ENCODE measurements around the gene ASGR2. TPM values are rescaled to one million over a fixed set of nuclear protein-coding genes. Genes with fewer than 3 reads are reported as not detected.

ASGR2 gene
- total RNA-seq, 1 donor from 2014 or later, result not detected

GRCh38 chr17:7083592-7083991 is 31.0 kb downstream of the ASGR2 start:
- H3K27me3 ChIP-seq (ENCODE audit: control insufficient read depth in 3 of 3, insufficient read depth in 3 of 3, low read length in 3 of 3), result peaks cover 0 to 7% (median 3%) of the 10 kb centered on the region in 3 donors
- H3K27ac ChIP-seq (ENCODE audit: low read depth, low read length), result no peak overlapping the region

GRCh38 chr17:7081341-7082062 is 33.1 kb downstream of the ASGR2 start:
- Histone ChIP-seq H3K27me3 (ENCODE audit: control insufficient read depth in 3 of 3, insufficient read depth in 3 of 3, low read length in 3 of 3) (peaks cover 0 to 4% (median 3%) of the 10 kb centered on the region in 3 donors), H3K36me3 (ENCODE audit: control insufficient read depth in 3 of 3, insufficient read depth in 3 of 3, low read length in 3 of 3) (no peaks in the 10 kb centered on the region), H3K27ac (ENCODE audit: low read depth, low read length) (no peak overlapping the region), H3K9me3 (ENCODE audit: control insufficient read depth in 3 of 3, low read length in 3 of 3) (no peaks in the 10 kb centered on the region), H3K4me1 (ENCODE audit: control insufficient read depth in 3 of 3, insufficient read depth in 3 of 3, low read length in 3 of 3) (peaks cover 0 to 10% (median 10%) of the 10 kb centered on the region in 3 donors), H3K9ac (ENCODE audit: low read depth in 1 of 3, low read length in 3 of 3) (no peak overlapping the region), H3K4me3 (ENCODE audit: low read length in 3 of 3) (no peak overlapping the region)

More at GRCh38 chr17:7083592-7083991, 31.0 kb downstream of the ASGR2 start:
- no peak overlapping the region for H3K9ac ChIP-seq (ENCODE audit: low read depth in 1 of 3, low read length in 3 of 3)
- no peaks in the 10 kb centered on the region for H3K36me3 ChIP-seq (ENCODE audit: control insufficient read depth in 3 of 3, insufficient read depth in 3 of 3, low read length in 3 of 3)
- no peaks in the 10 kb centered on the region for H3K9me3 ChIP-seq (ENCODE audit: control insufficient read depth in 3 of 3, low read length in 3 of 3)
- H3K4me1 ChIP-seq (ENCODE audit: control insufficient read depth in 3 of 3, insufficient read depth in 3 of 3, low read length in 3 of 3), result peaks cover 0 to 10% (median 10%) of the 10 kb centered on the region in 3 donors
- H3K4me3 ChIP-seq (ENCODE audit: low read length in 3 of 3), result no peak overlapping the region

- peak overlapping the region; percentile 69 for H3K27ac ChIP-seq (ENCODE audit: low read depth, low read length)
Observed at GRCh38 chr17:7080456-7081041, 34.1 kb downstream of the ASGR2 start.

DNA sequence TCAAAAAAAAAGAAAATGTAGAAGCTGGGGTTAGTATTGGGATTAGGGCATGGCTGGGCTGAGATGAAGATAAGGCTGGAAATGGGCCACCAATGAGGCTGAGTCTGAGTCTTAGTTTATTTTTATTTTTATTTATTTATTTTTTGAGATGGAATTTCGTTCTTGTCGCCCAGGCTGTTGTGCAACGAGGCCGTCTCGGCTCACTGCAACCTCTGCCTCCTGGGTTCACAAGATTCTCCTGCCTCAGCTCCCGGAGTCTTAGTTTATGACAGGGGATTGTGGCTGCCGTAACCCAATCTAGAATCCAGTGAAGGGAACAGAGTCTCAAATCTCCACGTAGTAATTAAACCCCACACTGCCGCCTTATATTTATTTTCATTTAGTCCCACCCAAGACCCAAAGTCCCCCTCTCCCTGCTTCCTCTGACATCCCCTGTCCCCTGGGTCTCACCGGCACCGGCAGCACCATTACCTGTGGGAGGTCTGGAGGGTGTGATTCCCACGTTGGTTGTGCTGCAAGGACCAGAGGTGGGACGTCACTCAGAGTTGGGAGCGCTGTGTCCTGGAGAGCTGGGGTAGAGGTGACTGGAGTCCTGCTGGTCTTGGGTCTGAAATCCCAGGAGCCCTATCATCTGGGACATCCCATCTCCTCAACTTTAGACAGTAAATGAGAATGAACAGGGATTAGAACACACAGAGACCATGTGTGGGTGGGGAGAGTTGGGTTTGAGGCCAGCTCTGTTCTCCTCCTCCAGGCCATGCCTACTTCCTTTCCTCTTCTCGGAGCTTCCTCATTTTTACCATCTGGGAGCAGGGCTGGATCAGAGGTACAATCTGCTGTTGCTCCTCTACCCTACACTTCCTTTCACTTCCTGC is 34.8 kb downstream of the ASGR2 start, which contains the start of gene CLEC10A:
CLEC10A (minus strand) TSS at position 671 of the 875 bp plus-strand sequence. CDS start 1,439 bp downstream, outside the sequence.
- no peaks in the 10 kb centered on the region for H3K9me3 ChIP-seq (ENCODE audit: control insufficient read depth in 3 of 3, low read length in 3 of 3)
- H3K27me3 ChIP-seq (ENCODE audit: control insufficient read depth in 3 of 3, insufficient read depth in 3 of 3, low read length in 3 of 3), result peaks cover 0 to 4% (median 3%) of the 10 kb centered on the region in 3 donors
- H3K9ac ChIP-seq (ENCODE audit: low read depth in 1 of 3, low read length in 3 of 3), result no peak within 1 kb of the TSS
- peak within 1 kb of the TSS; percentile 69 for H3K27ac ChIP-seq (ENCODE audit: low read depth, low read length)
- H3K36me3 ChIP-seq (ENCODE audit: control insufficient read depth in 3 of 3, insufficient read depth in 3 of 3, low read length in 3 of 3), result no peaks in the 10 kb centered on the region
- peak within 1 kb of the TSS; percentile 13 to 56 (median 36) for H3K4me3 ChIP-seq (ENCODE audit: low read length in 3 of 3)
- peaks cover 0 to 10% (median 10%) of the 10 kb centered on the region in 3 donors for H3K4me1 ChIP-seq (ENCODE audit: control insufficient read depth in 3 of 3, insufficient read depth in 3 of 3, low read length in 3 of 3)

More at GRCh38 chr17:7080456-7081041, 34.1 kb downstream of the ASGR2 start:
- no peak overlapping the region for H3K9ac ChIP-seq (ENCODE audit: low read depth in 1 of 3, low read length in 3 of 3)
- no peaks in the 10 kb centered on the region for H3K9me3 ChIP-seq (ENCODE audit: control insufficient read depth in 3 of 3, low read length in 3 of 3)
- H3K4me3 ChIP-seq (ENCODE audit: low read length in 3 of 3), result peak overlapping the region in 2 of 3 donors; percentile 36 to 56
- H3K27me3 ChIP-seq (ENCODE audit: control insufficient read depth in 3 of 3, insufficient read depth in 3 of 3, low read length in 3 of 3), result peaks cover 0 to 4% (median 3%) of the 10 kb centered on the region in 3 donors
- no peaks in the 10 kb centered on the region for H3K36me3 ChIP-seq (ENCODE audit: control insufficient read depth in 3 of 3, insufficient read depth in 3 of 3, low read length in 3 of 3)
- peaks cover 0 to 10% (median 10%) of the 10 kb centered on the region in 3 donors for H3K4me1 ChIP-seq (ENCODE audit: control insufficient read depth in 3 of 3, insufficient read depth in 3 of 3, low read length in 3 of 3)

DNA sequence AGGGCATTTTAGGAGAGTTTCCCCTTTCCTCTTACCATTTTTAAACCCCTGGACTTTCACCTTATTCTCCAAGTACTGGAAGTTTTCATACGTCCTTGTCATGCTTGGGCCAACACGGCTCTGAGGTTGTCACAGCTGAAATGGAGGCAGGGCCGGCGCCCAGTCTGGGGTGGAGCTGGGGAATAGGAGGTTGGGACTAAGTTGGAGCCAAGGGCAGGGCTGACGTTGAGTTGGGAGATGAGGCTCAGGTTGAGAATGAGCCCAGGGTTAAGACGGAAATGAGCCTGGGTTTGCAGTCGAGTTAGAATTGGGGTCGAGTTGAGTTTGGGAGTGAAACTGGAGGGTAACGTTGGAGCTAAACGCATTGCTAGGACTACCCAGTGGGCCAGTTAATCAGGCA is 35.9 kb downstream of the ASGR2 start:
- Histone ChIP-seq H3K4me1 (ENCODE audit: control insufficient read depth in 3 of 3, insufficient read depth in 3 of 3, low read length in 3 of 3) (peaks cover 0 to 10% (median 10%) of the 10 kb centered on the region in 3 donors), H3K9me3 (ENCODE audit: control insufficient read depth in 3 of 3, low read length in 3 of 3) (no peaks in the 10 kb centered on the region), H3K4me3 (ENCODE audit: low read length in 3 of 3) (no peak overlapping the region), H3K27ac (ENCODE audit: low read depth, low read length) (no peak overlapping the region), H3K27me3 (ENCODE audit: control insufficient read depth in 3 of 3, insufficient read depth in 3 of 3, low read length in 3 of 3) (peaks cover 0 to 4% (median 3%) of the 10 kb centered on the region in 3 donors), H3K9ac (ENCODE audit: low read depth in 1 of 3, low read length in 3 of 3) (no peak overlapping the region), H3K36me3 (ENCODE audit: control insufficient read depth in 3 of 3, insufficient read depth in 3 of 3, low read length in 3 of 3) (no peaks in the 10 kb centered on the region)

DNA sequence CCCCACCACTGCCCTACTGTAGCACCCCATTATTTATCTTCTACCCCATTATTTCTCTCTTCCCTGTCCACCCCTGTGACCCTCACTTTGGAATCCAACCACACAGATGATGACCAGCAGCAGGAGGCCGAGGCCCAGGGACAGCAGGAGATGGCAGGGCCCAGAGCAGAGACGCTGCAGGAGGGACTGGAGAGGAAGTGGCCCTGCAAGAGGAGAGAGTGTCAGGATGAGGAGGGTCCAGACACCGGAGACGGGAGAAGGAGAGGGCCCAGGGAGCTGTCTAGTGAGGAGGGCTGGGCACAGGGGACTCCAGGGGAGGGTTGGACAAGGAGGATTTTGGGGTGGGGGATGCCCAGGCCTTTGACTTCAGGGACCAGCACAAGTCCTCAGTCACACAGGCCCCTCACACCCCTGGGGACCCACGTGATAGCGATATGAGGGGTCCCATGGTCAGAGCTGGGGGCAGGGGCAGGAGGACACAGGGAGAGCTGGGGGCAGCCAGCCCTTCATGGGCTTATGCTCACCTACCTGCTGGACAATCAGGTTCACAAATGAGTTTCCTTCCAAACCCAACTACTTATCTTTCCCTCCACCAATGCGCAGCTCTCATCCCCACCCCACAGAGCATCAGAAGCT is 36.6 kb downstream of the ASGR2 start:
- Histone ChIP-seq H3K4me1 (ENCODE audit: control insufficient read depth in 3 of 3, insufficient read depth in 3 of 3, low read length in 3 of 3) (peaks cover 0 to 10% (median 10%) of the 10 kb centered on the region in 3 donors), H3K9me3 (ENCODE audit: control insufficient read depth in 3 of 3, low read length in 3 of 3) (no peaks in the 10 kb centered on the region), H3K27me3 (ENCODE audit: control insufficient read depth in 3 of 3, insufficient read depth in 3 of 3, low read length in 3 of 3) (peaks cover 0 to 4% (median 3%) of the 10 kb centered on the region in 3 donors), H3K27ac (ENCODE audit: low read depth, low read length) (no peak overlapping the region), H3K36me3 (ENCODE audit: control insufficient read depth in 3 of 3, insufficient read depth in 3 of 3, low read length in 3 of 3) (no peaks in the 10 kb centered on the region), H3K9ac (ENCODE audit: low read depth in 1 of 3, low read length in 3 of 3) (no peak overlapping the region), H3K4me3 (ENCODE audit: low read length in 3 of 3) (no peak overlapping the region)

DNA sequence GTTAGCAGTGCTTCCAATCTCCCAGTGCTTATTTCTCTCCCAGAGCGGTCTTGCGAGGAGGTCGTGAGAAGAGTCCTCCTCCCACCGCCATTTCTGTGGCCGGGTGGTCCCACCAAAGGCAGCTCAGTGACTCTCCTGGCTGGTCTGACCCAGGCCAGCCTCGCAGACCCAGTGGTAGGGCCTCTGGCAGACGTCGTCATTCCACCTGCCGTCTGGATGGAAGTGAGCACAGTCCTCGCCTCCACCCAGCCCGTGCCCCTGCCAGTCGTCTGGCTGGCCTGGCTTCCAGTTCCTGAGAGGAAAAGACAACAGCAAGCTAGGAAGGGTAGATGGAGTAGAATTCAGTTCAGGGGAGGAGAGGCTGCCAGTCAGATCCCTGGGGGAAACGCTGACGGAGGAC is 39.7 kb downstream of the ASGR2 start:
- Histone ChIP-seq H3K27ac (ENCODE audit: low read depth, low read length) (no peak overlapping the region), H3K27me3 (ENCODE audit: control insufficient read depth in 3 of 3, insufficient read depth in 3 of 3, low read length in 3 of 3) (peaks cover 0 to 6% (median 0%) of the 10 kb centered on the region in 3 donors), H3K4me3 (ENCODE audit: low read length in 3 of 3) (no peak overlapping the region), H3K9me3 (ENCODE audit: control insufficient read depth in 3 of 3, low read length in 3 of 3) (no peaks in the 10 kb centered on the region), H3K9ac (ENCODE audit: low read depth in 1 of 3, low read length in 3 of 3) (no peak overlapping the region), H3K36me3 (ENCODE audit: control insufficient read depth in 3 of 3, insufficient read depth in 3 of 3, low read length in 3 of 3) (no peaks in the 10 kb centered on the region), H3K4me1 (ENCODE audit: control insufficient read depth in 3 of 3, insufficient read depth in 3 of 3, low read length in 3 of 3) (peaks cover 0 to 2% (median 2%) of the 10 kb centered on the region in 3 donors)

DNA sequence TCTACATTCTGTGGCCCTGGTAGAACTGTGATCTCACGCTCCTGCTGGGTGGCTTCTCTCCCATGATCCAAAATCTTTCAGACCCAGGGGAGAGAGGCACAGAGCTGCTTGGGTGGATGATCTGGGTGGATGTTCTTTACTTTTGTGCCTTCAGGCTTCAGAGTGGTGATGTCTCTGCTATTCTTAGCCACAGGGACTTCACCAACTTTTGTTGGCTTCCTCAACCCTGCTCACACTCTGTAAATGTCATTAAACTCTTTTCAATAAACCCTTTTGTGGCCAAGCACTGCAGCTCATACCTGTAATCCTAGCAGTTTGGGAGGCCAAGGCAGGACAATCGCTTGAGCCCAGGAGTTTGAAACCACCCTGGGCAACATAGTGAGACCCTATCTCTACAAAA is 42.2 kb downstream of the ASGR2 start:
- Histone ChIP-seq H3K4me1 (ENCODE audit: control insufficient read depth in 3 of 3, insufficient read depth in 3 of 3, low read length in 3 of 3) (no peaks in the 10 kb centered on the region), H3K9ac (ENCODE audit: low read depth in 1 of 3, low read length in 3 of 3) (no peak overlapping the region), H3K4me3 (ENCODE audit: low read length in 3 of 3) (no peak overlapping the region), H3K36me3 (ENCODE audit: control insufficient read depth in 3 of 3, insufficient read depth in 3 of 3, low read length in 3 of 3) (no peaks in the 10 kb centered on the region), H3K27ac (ENCODE audit: low read depth, low read length) (no peak overlapping the region), H3K27me3 (ENCODE audit: control insufficient read depth in 3 of 3, insufficient read depth in 3 of 3, low read length in 3 of 3) (peaks cover 0 to 6% (median 0%) of the 10 kb centered on the region in 3 donors), H3K9me3 (ENCODE audit: control insufficient read depth in 3 of 3, low read length in 3 of 3) (no peaks in the 10 kb centered on the region)

DNA sequence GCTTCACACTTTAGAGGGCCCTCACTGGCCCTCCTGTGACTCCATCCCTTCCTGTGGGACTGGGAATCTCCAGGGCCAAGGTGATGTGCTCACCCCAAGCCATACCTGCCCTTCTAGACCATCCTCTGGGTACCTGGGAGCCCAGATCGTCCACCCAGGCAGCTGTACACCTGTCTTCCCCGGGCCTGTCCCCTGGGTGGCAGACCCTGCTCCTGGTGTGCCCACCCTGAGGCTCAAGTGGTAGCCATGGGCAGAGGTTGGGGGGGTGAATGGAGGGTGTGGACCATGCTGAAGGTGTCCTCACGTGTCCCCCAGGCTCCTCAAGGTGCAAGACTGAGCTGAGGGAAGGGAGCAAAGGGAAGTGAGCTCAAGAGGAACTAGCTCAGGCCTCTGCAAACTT is 43.9 kb downstream of the ASGR2 start:
- peaks cover 0 to 4% (median 3%) of the 10 kb centered on the region in 3 donors for H3K27me3 ChIP-seq (ENCODE audit: control insufficient read depth in 3 of 3, insufficient read depth in 3 of 3, low read length in 3 of 3)
- no peak overlapping the region for H3K9ac ChIP-seq (ENCODE audit: low read depth in 1 of 3, low read length in 3 of 3)
- H3K27ac ChIP-seq (ENCODE audit: low read depth, low read length), result no peak overlapping the region
- no peak overlapping the region for H3K4me3 ChIP-seq (ENCODE audit: low read length in 3 of 3)
- no peaks in the 10 kb centered on the region for H3K4me1 ChIP-seq (ENCODE audit: control insufficient read depth in 3 of 3, insufficient read depth in 3 of 3, low read length in 3 of 3)
- no peaks in the 10 kb centered on the region for H3K9me3 ChIP-seq (ENCODE audit: control insufficient read depth in 3 of 3, low read length in 3 of 3)
- no peaks in the 10 kb centered on the region for H3K36me3 ChIP-seq (ENCODE audit: control insufficient read depth in 3 of 3, insufficient read depth in 3 of 3, low read length in 3 of 3)
